ENCODE data around the gene ABCC8. TPM values are rescaled to one million over a fixed set of nuclear protein-coding genes. Genes with fewer than 3 reads are reported as not detected.

ABCC8 gene
- total RNA-seq, 1 experiment from 2014 or later = not detected

DNA sequence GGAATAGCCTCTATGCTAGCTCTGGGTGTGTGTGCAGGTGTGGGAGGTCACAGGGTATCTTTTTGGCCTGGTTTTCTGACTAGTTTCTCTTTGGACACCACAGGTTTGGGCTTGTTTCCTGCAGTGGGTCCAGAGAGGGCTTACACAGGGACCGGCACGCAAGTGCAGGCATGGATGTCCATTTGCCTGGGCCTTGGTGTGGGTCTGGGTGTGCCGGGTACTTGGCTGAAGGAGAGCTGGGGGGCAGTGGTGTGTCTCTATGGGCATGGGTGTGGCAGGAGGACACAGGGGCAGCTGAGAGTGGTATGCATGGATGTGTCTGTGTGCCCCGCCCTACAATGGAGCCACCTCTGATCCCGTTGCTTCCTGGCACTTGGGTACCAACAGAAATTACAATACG lies 80.7 kb downstream of the ABCC8 start:
- ChIA-PET POLR2A (no interaction called here), CTCF (interaction anchor here (1.1 kb wide), 1 partner anchor 77 kb away, joined by 3 read pairs; no protein-coding TSS in a partner anchor)
- Histone ChIP-seq H3K36me3 (ENCODE audit: control insufficient read depth, insufficient read depth, low read length) (no peaks in the 10 kb centered on the region), H3K4me1 (no peaks in the 10 kb centered on the region), H3K4me3 (ENCODE audit: low read depth, low read length) (no peak overlapping the region), H3K27me3 (replicated peaks; ENCODE audit: control insufficient read depth, insufficient read depth, low read length) (no peaks in the 10 kb centered on the region; the same call in 1 of the 2 replicates), H3K9me3 (no peaks in the 10 kb centered on the region)
- TF ChIP-seq, protein P1, sequence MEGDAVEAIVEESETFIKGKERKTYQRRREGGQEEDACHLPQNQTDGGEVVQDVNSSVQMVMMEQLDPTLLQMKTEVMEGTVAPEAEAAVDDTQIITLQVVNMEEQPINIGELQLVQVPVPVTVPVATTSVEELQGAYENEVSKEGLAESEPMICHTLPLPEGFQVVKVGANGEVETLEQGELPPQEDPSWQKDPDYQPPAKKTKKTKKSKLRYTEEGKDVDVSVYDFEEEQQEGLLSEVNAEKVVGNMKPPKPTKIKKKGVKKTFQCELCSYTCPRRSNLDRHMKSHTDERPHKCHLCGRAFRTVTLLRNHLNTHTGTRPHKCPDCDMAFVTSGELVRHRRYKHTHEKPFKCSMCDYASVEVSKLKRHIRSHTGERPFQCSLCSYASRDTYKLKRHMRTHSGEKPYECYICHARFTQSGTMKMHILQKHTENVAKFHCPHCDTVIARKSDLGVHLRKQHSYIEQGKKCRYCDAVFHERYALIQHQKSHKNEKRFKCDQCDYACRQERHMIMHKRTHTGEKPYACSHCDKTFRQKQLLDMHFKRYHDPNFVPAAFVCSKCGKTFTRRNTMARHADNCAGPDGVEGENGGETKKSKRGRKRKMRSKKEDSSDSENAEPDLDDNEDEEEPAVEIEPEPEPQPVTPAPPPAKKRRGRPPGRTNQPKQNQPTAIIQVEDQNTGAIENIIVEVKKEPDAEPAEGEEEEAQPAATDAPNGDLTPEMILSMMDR (IDR thresholded peaks at IDR 0.05; ENCODE audit: insufficient read depth in 1 of 2, low read depth in 1 of 2, low read length in 1 of 2, severe bottlenecking in 1 of 2, unreplicated experiment in 1 of 2) = no peak
- Mint-ChIP-seq H3K27me3 (ENCODE audit: insufficient read depth, unreplicated experiment) (peaks cover 11% of the 10 kb centered on the region), H3K4me3 (ENCODE audit: unreplicated experiment) (no peak overlapping the region), H3K36me3 (ENCODE audit: insufficient read depth, unreplicated experiment) (peaks cover 2% of the 10 kb centered on the region), H3K9me3 (ENCODE audit: unreplicated experiment) (no peaks in the 10 kb centered on the region), H3K4me1 (ENCODE audit: low read depth, unreplicated experiment) (no peaks in the 10 kb centered on the region), H3K27ac (ENCODE audit: unreplicated experiment) (no peak overlapping the region)
- intact Hi-C loops (cut with micrococcal nuclease; ENCODE audit: unreplicated experiment) = no loop called here
- DNase-seq = no peak
- no TSS peak for BruUV-seq (replicated peaks)

DNA sequence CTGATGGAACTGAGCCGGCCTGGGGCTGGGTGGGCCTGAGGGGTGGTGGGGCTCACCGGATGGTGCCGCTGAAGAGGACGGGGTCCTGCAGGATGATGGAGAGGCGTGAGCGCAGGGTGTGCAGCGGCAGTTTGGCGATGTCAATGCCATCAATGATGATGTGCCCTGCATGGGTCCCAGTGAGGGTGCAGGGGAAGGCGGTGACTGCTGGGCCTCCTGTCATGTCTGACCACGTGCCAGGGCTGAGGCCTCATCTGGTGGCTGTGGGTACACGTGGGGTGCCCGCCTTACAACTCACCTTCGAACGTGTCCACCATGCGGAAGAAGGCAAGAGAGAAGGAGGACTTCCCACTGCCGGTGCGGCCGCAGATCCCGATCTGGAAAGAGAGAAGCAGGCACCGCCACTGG lies 81.1 kb downstream of the ABCC8 start:
- Mint-ChIP-seq H3K27ac (ENCODE audit: unreplicated experiment) (no peak overlapping the region), H3K4me3 (ENCODE audit: unreplicated experiment) (no peak overlapping the region), H3K4me1 (ENCODE audit: low read depth, unreplicated experiment) (no peaks in the 10 kb centered on the region), H3K9me3 (ENCODE audit: unreplicated experiment) (no peaks in the 10 kb centered on the region), H3K36me3 (ENCODE audit: insufficient read depth, unreplicated experiment) (peaks cover 4% of the 10 kb centered on the region), H3K27me3 (ENCODE audit: insufficient read depth, unreplicated experiment) (peaks cover 11% of the 10 kb centered on the region)
- no TSS peak for BruUV-seq (replicated peaks)
- Histone ChIP-seq H3K27me3 (replicated peaks; ENCODE audit: control insufficient read depth, insufficient read depth, low read length) (no peaks in the 10 kb centered on the region; the same call in 1 of the 2 replicates), H3K9me3 (no peaks in the 10 kb centered on the region), H3K4me1 (no peaks in the 10 kb centered on the region), H3K4me3 (ENCODE audit: low read depth, low read length) (no peak overlapping the region), H3K36me3 (ENCODE audit: control insufficient read depth, insufficient read depth, low read length) (no peaks in the 10 kb centered on the region)
- TF ChIP-seq, protein P1 (IDR thresholded peaks at IDR 0.05; ENCODE audit: insufficient read depth in 1 of 2, low read depth in 1 of 2, low read length in 1 of 2, severe bottlenecking in 1 of 2, unreplicated experiment in 1 of 2) = no peak
- intact Hi-C loops (cut with micrococcal nuclease; ENCODE audit: unreplicated experiment) = no loop called here
- DNase-seq = no peak
- CTCF ChIA-PET = no interaction called here
- POLR2A ChIA-PET = no interaction called here

DNA sequence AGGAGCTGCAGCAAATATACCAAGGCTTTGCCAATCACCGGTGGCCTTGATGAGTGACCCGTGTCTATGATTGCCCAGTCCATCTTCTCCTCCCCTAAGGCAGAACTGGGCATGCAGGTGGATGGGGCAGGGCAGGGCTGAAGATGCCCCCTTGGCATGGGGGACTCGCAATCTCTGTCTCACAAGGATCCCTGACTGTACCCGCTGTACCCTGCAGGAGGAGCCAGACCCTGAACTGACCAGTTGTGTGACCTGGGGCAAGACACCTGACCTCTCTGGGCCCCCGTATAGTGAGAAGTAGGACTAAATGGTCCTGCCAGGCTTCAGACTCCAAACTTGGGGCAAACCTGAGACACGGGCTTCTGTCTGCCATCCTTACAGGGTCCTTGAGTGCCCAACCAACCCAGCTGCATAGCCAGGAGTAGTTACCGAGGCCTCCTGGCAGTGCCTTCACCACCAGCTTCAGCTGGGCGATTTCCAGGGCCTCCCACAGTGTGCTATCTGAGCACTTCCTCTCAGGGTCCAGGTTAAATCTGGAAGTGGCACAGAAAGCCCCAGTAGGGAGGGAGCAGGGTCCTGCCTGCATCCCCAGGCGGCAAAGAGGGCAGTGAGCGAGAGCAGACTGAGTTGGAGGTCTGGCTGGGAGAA lies 81.8 kb downstream of the ABCC8 start:
- POLR2A ChIA-PET = no interaction called here
- H3K36me3 ChIP-seq (ENCODE audit: control insufficient read depth, insufficient read depth, low read length) = no peaks in the 10 kb centered on the region
- Mint-ChIP-seq H3K9me3 (ENCODE audit: unreplicated experiment) (no peaks in the 10 kb centered on the region), H3K27ac (ENCODE audit: unreplicated experiment) (no peak overlapping the region), H3K36me3 (ENCODE audit: insufficient read depth, unreplicated experiment) (peaks cover 4% of the 10 kb centered on the region), H3K27me3 (ENCODE audit: insufficient read depth, unreplicated experiment) (peaks cover 10% of the 10 kb centered on the region), H3K4me1 (ENCODE audit: low read depth, unreplicated experiment) (no peaks in the 10 kb centered on the region), H3K4me3 (ENCODE audit: unreplicated experiment) (no peak overlapping the region)
- no peak for DNase-seq
- BruUV-seq (replicated peaks) = no TSS peak
- H3K27me3 ChIP-seq (replicated peaks; ENCODE audit: control insufficient read depth, insufficient read depth, low read length) = no peaks in the 10 kb centered on the region; the same call in 1 of the 2 replicates
- H3K4me3 ChIP-seq (ENCODE audit: low read depth, low read length) = no peak overlapping the region
- CTCF ChIA-PET = no interaction called here
- H3K4me1 ChIP-seq = peaks cover 2% of the 10 kb centered on the region; the same call in 1 of the 2 replicates
- intact Hi-C loops (cut with micrococcal nuclease; ENCODE audit: unreplicated experiment) = no loop called here
- TF ChIP-seq, protein P1 (IDR thresholded peaks at IDR 0.05; ENCODE audit: insufficient read depth in 1 of 2, low read depth in 1 of 2, low read length in 1 of 2, severe bottlenecking in 1 of 2, unreplicated experiment in 1 of 2) = no peak
- H3K9me3 ChIP-seq = no peaks in the 10 kb centered on the region

Measured in Caco-2 (cell line).